Posterior cingulate gyrus (tissue), 11 donors: ENCODE measurements around the gene NEXMIF.
A peak's percentile ranks its signal among the peaks of the same experiment; 100 is the strongest.
"Not testable (repeated sequence)": the region's sequence is repeated elsewhere in the genome, so short reads cannot be mapped to it uniquely, and the experiment has no call there.

Source experiments
- DNase-seq, 10 donors: peaks; one replicate each; pipeline versions ENCODE4 v3.0.0 to v3.0.0-alpha.2; 2020 to 2021; ENCODE audit warnings: mixed read lengths in 3 of 10
- intact Hi-C: fragments of 100-400 bp; cut with DNase I; formaldehyde crosslinking; loops from one replicate; pipeline ENCODE4 v1.15.1; 2023

The NEXMIF gene

DNA sequence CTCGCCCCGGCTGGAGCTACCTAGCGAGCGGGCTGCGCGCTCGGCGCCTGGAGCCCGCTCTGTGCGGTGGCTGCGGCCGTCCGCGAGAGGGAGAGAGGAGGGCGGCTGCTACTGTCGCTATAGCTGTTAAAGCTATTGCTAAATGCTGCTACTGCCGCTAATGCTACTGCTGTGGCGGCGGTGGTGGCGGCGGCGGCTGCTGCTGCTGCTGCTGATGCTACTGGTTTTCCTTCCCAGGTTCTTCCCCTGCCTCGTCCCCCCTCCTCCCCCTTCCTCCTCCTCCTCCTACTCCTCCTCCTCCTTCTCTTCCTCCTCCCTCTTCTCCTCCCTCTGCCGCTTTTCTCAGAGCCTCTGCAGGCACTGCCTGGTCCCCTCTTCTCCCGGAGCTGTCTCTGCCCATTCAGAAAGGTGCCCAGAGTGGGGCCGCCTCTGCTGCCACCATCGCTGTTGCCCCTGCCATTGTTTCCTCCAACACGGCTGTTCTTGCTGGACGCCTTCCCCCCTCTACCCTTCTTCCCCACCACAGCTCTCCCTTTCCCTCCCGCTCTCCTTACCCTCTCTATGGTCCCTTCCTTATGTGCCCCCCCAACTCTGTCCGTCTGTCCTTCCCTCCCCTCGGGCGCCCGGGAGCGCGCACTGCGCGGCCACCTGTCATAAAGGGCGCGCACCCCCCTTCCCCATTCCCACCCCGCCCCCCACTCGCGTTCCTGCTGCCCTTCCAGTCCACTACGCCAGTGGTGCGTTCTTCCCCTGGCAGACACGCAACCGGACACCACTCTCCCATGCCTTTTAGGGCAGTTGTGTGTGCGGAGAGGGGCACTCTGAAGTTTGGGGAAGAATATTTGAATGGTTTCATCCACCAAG is at the start of gene NEXMIF:
Gene NEXMIF (minus strand): TSS at position 228 of the 864 bp plus-strand sequence.
- intact Hi-C loops = no loop called here
- peak in 8 of 10 donors; percentile 12 to 87 (median 28) for DNase-seq

DNA sequence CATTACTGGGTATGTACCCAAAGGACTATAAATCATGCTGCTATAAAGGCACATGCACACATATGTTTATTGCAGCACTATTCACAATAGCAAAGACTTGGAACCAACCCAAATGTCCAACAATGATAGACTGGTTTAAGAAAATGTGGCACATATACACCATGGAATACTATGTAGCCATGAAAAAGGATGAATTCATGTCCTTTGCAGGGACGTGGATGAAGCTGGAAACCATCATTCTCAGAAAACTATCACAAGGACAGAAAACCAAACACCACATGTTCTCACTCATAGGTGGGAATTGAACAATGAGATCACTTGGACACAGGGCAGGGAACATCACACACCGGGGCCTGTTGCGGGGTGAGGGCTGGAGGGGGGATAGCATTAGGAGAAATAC is 36.7 kb upstream of the NEXMIF start:
- DNase-seq, intact Hi-C loops: not testable (repeated sequence)

DNA sequence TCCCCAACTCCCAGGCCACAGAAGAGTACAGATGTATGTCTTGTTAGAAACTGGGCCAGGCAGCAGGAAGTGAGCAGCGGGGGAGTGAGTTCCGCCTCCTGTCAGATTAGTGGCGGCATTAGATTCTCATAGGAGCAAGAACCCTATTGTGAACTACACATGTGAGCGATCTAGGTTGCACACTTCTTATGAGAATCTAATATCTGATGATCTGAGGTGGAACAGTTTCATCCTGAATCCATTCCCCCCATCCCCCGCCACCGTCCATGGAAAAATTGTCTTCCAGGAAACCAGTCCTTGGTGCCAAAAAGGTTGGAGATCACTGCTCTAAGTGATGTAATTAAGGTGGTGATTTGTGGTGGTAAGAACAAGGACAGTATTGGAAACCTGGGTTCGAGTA is 24.5 kb upstream of the NEXMIF start:
- intact Hi-C loops = no loop called here

DNA sequence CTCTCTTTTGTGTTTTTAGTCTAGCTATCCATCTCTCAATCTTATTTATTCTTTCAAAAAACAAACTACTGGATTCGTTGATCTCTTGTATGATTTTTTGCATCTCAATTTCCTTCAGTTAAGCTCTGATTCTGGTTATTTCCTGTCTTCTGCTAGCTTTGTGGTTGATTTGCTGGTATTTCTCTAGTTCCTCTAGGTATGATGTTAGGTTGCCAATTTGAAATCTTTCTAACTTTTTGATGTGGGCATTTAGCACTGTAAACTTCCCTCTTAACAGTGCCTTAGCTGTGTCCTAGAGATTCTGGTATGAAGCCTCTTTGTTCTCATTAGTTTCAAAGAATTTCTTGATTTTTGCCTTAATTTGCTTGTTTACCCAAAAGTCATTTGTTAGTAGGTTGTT is 15.2 kb upstream of the NEXMIF start:
- intact Hi-C loops = no loop called here
- DNase-seq = no peak

More for the DNA sequence above, 24.5 kb upstream of the NEXMIF start:
- peak in 1 of 10 donors; percentile 52 for DNase-seq

GRCh38 chrX:74931214-74931613 is 6.0 kb upstream of the NEXMIF start:
- no peak for DNase-seq
- intact Hi-C loops = no loop called here

- peak; percentile 19 to 88 (median 36) for DNase-seq
- intact Hi-C loops = no loop called here
Measured at GRCh38 chrX:74924449-74925224, 615 bp downstream of the NEXMIF start.

GRCh38 chrX:74923942-74924448 is 1.3 kb downstream of the NEXMIF start:
- intact Hi-C loops = no loop called here

DNA sequence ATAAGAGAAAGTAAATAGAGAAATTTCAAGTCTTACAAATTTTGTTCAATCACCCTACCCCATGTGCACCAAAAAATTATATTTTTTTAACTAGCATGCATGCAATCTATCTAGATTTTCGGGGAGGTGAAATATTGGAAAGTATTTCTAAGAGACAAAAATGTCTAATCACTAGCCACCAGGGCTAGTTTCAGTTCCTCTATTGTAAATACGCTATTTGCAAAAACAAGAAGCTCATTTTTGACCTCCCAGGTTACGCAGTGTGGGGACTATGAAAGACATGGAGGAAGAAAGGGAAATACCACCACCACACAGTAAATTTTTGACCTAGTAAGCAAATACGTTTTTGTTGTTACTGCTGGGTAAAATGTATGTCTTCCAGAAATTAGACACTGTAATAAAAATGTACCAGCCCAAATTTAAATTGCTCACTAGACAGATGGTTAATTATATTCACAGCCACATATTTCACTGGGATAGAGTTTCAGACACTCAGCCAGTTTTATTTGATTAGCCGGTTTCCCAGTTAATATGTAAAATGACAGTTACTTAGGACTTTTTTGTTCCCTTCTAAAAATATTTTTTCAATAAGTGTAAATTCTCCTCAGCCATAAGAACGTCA is 2.2 kb downstream of the NEXMIF start:
- intact Hi-C loops = no loop called here
- no peak for DNase-seq

More at GRCh38 chrX:74923942-74924448, 1.3 kb downstream of the NEXMIF start:
- peak in 8 of 10 donors; percentile 12 to 86 (median 26) for DNase-seq

GRCh38 chrX:74911494-74911893 is 13.8 kb downstream of the NEXMIF start:
- intact Hi-C loops = no loop called here
- DNase-seq = no peak

DNA sequence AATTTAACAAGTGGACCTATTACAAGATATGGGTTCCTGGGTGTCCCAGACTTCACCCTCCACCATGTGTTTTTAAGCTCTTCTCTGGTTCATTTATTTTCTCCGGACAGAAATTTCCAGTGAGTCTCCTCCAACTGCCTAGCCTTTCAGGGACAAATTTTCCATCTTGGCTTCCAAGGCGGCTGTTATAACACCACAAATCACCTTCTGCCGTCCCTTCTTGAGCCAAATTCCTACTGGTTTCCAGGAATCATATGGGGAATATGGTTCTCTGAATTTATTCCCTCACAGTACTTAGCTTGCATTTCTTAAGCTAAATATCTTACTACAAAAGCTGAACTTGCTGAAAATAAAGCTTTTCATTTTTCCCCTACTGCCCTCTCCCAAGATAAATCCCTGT is 18.8 kb downstream of the NEXMIF start:
- intact Hi-C loops = no loop called here
- DNase-seq = no peak

GRCh38 chrX:74902806-74903205 is 22.4 kb downstream of the NEXMIF start:
- DNase-seq = no peak
- intact Hi-C loops = no loop called here

- no peak for DNase-seq
- intact Hi-C loops = no loop called here
Measured at GRCh38 chrX:74892561-74892960, 32.7 kb downstream of the NEXMIF start.

DNA sequence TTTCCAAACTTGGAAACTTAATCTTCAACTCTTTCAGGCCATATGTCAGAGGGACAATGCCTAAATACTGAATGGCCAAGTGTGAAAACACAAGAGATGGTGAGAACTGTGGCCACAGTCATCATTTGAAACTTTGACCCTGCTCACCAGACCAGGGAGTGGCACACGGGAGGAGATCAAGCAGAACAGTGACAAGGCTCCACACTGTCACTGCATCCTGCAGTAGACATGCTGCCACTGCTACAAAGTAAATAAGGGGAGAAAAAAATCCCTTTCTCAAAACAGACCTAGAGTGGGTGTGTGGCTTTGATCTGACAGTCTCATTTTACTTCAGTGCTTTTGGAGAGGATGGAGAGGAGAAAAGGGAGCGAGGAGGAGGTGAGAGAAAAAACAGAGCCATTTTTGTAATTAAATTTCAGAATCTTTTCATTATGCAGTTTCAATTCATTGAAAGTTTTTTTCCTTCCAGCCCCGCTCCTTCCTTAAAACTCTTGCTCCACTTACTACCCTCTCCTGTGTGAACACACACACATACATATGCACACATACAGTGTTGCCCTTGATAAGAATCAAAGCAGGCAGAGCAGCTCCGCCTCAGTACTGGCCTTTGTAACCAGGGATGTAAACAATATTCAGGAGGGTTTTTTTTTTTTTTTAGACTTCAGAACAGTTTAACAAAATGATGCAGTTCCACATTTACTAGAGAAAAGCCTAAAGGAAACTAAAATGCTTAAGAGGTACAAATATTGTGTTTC is 34.4 kb downstream of the NEXMIF start:
- no peak for DNase-seq
- intact Hi-C loops = no loop called here

- peak in 1 of 10 donors; percentile 72 for DNase-seq
- intact Hi-C loops = not testable (repeated sequence)
Measured at GRCh38 chrX:74882383-74882782, 42.9 kb downstream of the NEXMIF start.

DNA sequence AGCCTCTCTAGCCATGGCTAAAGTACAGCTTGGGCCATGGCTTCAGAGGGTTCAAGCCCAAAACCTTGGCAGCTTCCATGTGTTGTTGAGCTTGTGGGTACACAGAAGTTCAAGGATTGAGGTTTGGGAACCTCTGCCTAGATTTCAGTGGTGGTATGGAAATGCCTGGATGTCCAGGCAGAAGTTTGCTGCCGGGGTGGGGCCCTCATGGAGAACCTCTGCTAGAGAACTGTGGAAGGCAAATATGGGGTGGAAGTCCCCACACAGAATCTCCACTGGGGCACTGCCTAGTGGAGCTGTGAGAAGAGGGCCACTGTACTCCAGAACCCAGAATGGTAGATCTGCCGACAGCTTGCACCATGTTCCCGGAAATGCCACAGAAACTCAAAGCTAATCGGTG is 59.5 kb downstream of the NEXMIF start:
- no peak for DNase-seq
- intact Hi-C loops = no loop called here

DNA sequence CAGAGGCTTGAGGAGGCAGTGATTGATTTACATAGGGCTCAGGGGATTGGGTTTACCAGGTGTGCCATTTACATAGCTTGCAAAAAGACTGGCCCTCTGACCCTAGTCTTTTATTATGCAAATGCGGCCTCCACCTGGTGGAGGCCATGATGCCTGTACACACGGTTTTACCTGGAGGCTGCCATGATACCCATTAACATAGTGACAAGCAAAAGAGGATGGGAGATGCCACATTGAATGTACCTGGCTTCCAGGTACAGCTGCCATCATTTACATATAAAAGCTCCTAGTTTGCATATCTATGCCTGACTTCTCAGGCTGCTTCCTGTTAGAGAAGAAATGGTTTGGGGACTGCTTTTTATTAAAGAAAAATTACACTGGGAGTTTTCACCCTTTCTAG is 72.0 kb downstream of the NEXMIF start:
- no peak for DNase-seq

GRCh38 chrX:74835566-74835965 is 89.7 kb downstream of the NEXMIF start:
- intact Hi-C loops = no loop called here
- no peak for DNase-seq

More for the DNA sequence above, 72.0 kb downstream of the NEXMIF start:
- intact Hi-C loops = no loop called here

DNA sequence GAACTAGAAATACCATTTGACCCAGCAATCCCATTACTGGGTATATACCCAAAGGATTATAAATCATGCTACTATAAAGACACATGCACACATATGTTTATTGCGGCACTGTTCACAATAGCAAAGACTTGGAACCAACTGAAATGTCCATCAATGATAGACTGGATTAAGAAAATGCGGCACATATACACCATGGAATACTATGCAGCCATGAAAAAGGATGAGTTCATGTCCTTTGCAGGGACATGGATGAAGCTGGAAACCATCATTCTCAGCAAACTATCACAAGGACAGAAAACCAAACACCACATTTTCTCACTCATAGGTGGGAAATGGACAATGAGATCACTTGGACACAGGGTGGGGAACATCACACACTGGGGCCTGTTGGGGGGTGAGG is 105.5 kb downstream of the NEXMIF start:
- DNase-seq, intact Hi-C loops: not testable (repeated sequence)

- no peak for DNase-seq
- intact Hi-C loops = no loop called here
Measured at GRCh38 chrX:74814681-74815080, 110.6 kb downstream of the NEXMIF start.

DNA sequence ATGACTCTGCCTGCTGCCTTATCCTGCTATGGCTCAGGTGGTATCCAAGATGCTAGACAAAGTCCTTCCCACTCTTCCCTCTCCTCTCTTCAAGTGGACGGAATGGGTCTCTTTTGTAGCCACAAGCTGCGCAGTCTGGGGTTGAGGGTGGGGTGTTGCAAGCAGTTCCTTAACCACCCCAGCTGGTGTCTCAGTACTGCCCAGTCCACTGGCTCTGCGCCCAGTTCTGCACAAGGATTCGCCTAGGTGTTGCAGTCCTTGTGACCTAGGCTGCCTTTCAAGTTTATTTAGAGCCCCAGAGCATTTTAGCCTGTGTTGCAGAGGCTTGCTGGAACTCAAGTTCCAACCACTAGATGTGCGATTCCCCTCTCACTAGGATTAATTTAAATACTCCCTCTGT is 120.7 kb downstream of the NEXMIF start:
- intact Hi-C loops = no loop called here
- DNase-seq = no peak
